Measurements from ENCODE around the gene RPL13A.

- TF ChIP-seq POU6F1 (CRISPR knock-in tag; IDR thresholded peaks at IDR 0.05; ENCODE audit: borderline replicate concordance, low read depth): no peak
- no peak for TF ChIP-seq TOX (CRISPR knock-in tag; IDR thresholded peaks at IDR 0.05; ENCODE audit: borderline replicate concordance)
- no peak for TF ChIP-seq ZNF70 (CRISPR knock-in tag; IDR thresholded peaks at IDR 0.05)
- no peak for TF ChIP-seq ZFP30 (CRISPR knock-in tag; IDR thresholded peaks at IDR 0.05)
- no peak for TF ChIP-seq ARNTL (CRISPR knock-in tag; IDR thresholded peaks at IDR 0.05; ENCODE audit: borderline replicate concordance, low read depth)
- no peak for TF ChIP-seq TCF4 (CRISPR knock-in tag; IDR thresholded peaks at IDR 0.05; ENCODE audit: borderline replicate concordance)
- no peak for TF ChIP-seq RARB (CRISPR knock-in tag; IDR thresholded peaks at IDR 0.05)
- TF ChIP-seq CSDC2 (CRISPR knock-in tag; IDR thresholded peaks at IDR 0.05): no peak
- no peak for TF ChIP-seq CSRNP3 (CRISPR knock-in tag; IDR thresholded peaks at IDR 0.05)
- no peak for TF ChIP-seq GLIS3 (CRISPR knock-in tag; IDR thresholded peaks at IDR 0.05)
- TF ChIP-seq ZNF8 (CRISPR knock-in tag; IDR thresholded peaks at IDR 0.05): no peak
- no peak for TF ChIP-seq TSHZ2 (CRISPR knock-in tag; IDR thresholded peaks at IDR 0.05)
Measured at GRCh38 chr19:49496574-49497008, 9.2 kb downstream of the RPL13A start.

Measured in SK-N-SH treated with all-trans-retinoic acid at 6 μM for 48 hours (cell line).